ENCODE results near the gene ZC3H4.
A peak's percentile ranks its signal among the peaks of the same experiment; 100 is the strongest.

The ZC3H4 gene

DNA sequence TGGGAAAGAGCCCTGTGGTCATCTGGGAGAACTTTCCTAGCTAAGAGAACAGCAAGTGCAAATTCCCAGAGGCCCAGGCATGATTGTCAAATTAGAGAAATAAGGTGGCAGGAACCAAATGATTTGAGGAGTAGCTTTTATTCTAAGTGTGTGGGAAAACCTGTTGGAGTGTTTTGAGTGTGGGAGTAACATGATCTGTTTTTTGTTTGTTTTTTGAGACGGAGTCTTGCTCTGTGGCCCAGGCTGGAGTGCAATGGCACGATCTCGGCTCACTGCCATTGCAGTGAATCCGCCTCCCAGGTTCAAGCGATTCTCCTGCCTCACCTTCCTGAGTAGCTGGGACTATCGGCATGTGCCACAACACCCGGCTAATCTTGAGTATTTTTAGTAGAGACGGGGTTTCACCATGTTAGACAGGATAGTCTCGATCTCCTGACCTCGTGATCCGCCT lies 19.5 kb upstream of the ZC3H4 start:
- DNase-seq (ENCODE audit: low spot score) = no peak

DNA sequence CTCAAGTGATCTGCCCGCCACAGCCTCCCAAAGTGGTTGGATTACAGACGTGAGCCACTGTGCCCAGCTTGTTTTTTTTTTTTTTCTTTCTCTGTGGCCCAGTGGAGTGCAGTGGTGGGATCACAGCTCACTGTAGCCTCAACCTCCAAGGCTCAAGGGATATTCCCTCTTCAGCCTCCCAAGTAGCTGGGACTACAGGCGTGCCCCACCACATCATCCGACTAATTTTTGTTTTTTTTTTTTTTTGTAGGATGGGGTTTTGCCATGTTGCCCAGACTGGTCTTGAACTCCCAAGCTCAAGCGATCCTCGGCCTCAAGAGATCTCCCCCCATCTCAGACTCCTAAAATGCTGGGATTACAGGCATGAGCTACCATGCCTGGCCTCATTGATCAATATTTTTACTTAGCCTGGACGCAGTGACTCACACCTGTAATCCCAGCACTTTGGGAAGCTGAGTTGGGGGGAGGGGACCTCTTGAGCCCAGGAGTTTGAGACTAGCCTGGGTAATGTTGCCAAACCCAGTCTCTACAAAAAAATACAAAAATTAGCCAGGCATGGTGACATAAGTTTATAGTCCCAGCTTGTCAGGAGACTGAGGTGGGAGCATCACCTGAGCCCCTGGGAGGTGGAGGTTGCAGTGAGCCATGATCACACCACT lies 18.7 kb upstream of the ZC3H4 start:
- no peak for DNase-seq (ENCODE audit: low spot score)

DNA sequence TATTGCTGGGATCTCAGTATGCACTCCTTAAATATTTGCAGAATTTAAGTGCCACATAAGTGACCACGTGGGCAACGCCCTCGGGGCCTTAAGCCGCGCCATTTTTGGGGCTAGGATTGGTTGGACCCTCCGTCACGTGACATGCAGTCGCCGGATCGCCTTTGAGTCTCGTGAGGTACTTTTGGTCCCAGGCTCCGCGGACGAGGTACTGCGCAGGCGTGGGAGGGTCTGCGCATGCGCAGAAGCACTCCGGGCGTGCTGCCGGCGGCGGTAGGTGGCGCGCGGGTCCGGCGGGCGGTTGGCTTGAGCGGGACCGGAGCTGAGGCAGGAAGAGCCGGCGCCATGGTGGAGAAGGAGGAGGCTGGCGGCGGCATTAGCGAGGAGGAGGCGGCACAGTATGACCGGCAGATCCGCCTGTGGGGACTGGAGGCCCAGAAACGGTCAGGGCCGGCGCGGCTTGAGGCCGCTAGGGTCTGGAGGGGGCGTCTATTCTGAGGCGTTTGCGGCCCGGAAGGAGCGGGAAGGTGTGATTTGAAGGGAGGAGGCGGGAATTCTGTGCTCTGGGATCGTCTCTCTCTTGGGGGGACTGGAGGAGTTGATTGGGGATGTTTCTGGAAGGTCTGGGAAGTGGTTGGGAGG lies 17.1 kb upstream of the ZC3H4 start, which contains the start of gene SAE1:
TSS of gene SAE1 (plus strand) at position 247 of the 639 bp plus-strand sequence. CDS start at position 343, 96 bp downstream.
- peak; percentile 95 for DNase-seq (ENCODE audit: low spot score)

DNA sequence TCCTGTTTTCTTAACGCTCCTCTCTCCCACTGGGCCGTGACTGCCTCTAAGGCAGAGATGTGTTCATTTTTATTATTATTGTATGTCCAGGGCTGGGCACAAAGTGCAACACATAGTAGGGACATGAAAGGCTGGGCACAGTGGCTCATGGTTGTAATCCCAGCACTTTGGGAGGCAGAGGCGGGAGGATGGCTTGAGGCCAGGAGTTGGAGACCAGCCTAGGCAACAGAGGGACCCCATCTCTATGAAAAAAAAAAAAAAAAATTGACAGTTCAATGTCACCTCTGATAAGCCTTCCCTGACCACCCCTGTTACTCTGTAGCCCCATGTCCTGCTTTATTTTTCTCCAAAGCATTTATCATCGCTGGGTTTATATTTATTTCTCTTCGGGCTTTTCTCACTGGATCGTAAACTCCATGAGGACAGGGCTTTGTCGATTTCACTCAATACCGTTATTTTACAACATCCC lies 16.6 kb upstream of the ZC3H4 start:
- DNase-seq (ENCODE audit: low spot score) = no peak

DNA sequence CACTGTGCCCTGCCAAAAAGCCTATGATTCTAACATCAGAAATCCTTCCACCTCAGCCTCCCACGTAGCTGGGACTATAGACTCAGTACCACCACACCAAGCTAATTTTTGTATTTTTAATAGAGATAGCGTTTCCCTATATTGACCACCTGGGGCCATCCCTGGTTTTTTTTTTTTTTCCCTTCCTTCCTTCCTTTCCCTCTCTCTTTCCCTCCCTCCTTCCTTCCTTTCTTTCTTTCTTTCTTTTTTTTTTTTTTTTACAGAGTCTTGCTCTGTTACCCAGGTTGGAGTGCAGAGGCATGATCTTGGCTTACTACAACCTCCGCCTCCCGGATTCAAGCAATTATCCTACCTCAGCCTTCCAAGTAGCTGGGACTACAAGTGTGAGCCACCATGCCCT lies 16.0 kb upstream of the ZC3H4 start:
- DNase-seq (ENCODE audit: low spot score) = no peak

DNA sequence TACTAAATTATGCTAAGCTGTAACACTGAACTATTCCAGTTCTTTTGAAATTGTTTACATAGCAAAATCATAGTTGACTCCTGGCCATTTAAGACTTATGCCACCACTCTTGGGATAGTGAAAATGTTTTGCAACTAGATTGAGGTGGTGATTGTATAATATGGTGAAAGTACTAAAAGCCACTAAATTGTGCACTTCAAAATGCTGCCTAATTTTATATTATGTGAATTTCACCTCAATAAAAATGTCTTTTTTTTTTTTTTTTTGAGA lies 12.0 kb upstream of the ZC3H4 start:
- DNase-seq (ENCODE audit: low spot score) = no peak

DNA sequence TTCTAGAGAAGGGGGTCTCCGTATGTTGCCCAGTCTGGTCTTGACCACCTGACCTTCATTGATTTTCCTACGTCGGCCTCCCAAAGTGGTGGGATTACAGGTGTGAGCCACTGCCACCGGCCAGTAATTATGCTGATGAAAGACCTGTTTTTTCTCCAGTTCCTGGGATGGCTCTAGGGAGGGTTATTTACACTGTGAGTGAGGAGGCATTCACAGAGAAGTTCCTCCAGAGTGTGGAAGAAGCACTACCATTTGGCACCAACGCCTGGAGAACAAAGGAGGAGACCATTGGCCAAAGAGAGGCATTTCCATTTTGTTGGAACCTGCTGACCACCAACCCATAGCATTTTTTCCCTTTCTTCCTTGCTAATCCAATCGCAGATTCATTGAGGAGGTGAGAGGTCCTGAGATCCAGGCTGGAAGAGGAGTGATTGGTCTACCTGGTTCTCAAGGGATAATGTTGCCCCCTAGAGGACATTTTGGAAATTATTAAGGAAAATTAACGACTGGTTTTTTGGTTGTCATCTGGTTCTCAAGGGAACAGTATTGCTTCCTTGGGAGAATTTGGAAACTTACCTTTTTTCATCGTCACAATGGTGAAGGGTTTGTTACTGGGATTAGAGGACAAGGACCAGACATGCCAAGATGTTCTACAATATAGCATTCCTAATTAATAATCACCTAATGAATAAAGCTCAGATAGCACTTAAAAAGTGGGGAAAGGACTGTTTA lies 11.5 kb upstream of the ZC3H4 start:
- peak; percentile 87 for DNase-seq (ENCODE audit: low spot score)

DNA sequence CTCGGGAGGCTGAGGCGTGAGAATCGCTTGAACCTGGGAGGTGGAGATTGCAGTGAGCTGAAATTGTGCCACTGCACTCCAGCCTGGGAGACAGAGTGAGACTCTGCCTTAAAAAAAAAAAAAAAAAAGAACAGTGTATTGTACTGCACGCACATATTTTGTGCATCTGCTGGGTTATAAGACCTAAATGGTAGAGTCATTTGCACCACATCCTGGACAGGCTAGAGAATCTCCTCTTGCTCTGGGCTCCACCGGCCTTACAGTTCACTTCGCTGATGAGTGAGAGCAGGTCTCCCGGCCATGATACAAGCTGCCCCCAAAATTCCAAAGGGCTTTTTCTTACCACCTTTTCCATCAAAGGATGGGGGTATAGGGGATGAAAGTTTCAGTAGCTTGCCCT lies 9.8 kb upstream of the ZC3H4 start:
- no peak for DNase-seq (ENCODE audit: low spot score)

DNA sequence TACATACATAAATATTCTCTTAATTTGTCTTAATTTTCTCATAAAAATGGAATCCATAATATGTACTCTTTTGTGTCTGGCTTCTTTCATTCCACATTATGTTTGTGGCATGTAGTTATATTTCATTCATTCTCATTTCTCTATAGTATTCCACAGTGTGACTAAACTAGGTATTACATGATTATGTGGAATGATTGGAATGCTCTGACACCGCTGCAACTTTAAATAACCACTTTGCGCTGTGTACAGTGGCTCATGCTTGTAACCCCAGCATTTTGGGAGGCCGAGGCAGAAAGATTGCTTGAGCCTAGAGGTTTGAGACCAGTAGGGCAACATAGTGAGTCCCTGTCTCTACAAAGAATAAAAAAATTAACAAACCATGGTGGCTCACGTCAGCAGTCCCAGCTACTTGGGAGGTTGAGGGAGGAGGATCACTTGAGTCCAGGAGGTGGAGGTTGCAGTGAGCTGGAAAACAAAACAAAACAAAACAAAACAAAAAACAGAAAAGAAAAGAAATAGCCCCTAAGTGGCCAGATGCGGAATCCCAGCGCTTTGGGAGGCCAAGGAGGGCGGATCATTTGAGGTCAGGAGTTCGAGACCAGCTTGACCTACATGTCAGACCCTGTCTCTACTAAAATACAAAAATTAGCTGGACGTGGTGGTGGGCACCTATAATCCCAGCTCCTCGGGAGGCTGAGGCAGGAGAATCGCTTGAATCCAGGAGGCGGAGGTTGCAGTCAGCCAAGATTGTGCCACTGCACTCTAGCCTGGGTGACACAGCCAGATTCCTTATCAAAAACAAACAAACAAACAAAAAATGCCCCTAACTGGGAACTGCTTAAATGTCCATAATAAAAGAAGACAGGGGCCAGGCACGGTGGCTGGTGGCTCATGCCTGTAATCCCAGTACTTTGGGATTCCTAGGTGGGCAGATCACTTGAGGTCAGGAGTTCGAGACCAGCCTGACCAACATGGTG lies 9.1 kb upstream of the ZC3H4 start:
- no peak for DNase-seq (ENCODE audit: low spot score)

DNA sequence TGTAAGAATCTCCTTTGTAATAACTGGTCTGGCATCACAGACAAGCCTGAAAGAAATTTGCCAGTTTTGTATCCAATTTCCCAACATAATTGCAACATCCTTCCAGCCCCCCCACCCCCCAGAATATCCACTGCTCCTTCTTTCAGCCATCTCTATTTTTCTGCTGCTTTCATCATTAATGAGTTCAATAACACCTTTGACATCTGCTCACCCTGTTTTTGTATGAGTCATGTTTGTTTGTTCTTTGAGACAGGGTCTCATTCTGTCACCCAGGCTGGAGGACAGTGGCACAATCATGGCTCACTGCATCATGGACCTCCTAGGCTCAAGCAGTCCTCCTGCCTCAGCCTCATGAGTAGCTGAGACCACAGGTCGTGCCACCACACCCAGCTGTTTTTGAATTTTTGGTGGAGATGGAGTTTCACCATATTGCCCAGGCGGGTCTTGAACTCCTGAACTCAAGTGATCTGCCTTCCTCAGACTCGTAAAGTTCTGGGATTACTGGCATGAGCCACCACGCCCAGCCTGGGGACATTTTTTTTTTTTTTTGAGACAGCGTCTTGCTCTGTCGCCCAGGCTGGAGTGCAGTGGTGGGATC lies 7.0 kb upstream of the ZC3H4 start:
- no peak for DNase-seq (ENCODE audit: low spot score)

DNA sequence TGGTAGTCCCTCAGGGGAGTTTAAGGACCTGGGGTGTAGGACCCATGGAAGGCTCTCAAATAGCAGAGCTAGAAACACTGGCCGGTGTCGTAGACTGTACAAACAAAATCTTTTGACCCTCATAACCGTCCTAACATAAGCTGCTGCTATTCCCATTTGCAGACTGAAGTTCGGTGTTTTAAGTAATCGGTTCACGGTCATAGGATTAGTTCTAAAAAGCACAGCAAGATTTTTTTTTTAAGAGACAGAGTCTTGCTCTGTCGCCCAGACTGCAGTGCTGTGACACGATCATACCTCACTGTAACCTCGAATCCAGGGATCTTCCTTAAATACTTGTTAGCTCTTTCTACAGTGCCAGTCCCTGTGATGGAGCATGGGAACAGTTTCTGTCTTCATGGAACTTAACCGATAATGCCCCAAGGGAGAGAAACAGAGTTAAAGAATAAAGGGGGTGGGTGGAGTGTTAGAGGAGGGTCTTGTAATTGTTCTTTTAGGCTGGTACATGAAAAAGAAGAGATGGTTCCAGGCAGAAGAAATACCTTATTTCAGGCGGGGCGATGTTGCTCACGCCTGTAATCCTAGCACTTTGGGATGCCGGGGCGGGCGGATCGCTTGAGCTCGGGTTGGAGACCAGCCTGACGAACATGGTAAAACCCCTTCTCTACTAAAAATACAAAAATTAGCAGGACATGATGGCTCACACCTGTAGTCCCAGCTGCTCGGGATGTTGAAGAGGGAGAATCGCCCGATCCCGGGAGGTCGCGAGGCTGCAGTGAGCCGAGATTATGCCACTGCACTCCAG lies 475 bp upstream of the ZC3H4 start:
- no peak for DNase-seq (ENCODE audit: low spot score)

DNA sequence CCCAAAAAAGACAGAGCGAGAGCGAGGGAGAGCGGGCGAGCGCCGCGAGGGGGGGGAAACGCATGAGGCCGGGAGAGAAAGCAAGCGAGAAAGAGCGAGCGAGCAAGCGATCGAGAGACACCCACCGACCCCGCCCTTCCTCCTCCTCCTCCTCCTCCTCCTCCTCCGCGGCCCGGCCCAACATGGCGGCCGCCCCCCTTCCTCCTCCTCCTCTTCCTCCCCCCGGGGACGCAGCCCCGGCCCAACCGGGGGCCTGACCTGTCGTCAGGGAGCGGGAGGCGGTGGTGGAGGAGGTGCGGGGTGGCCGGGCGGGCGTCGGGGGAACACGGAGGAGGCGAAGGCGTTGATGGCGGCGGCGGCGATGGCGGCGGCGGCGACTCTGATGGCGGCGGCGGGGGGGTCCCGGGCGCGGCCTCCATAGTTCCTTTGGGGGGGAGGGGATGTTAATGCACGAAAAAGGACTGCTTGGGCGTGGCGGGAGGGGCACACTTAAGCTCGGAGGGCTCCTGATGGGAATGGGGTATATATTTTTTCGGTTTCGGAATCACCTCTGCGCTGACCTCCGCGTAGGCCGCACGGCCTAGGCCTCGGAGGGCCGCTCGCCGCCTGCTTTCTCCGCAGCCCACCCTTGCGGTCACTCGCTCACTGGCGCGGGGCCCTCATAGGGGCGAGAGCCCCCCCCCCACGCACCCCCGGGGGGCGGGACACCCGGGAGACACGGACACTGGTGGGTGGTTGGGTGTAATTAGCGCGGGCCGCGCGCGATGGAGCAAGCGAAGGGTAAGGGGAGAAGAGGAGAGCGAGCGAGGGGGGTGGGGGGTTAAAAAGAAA lies 1.2 kb downstream of the ZC3H4 start:
- peak; percentile 91 for DNase-seq (ENCODE audit: low spot score)

DNA sequence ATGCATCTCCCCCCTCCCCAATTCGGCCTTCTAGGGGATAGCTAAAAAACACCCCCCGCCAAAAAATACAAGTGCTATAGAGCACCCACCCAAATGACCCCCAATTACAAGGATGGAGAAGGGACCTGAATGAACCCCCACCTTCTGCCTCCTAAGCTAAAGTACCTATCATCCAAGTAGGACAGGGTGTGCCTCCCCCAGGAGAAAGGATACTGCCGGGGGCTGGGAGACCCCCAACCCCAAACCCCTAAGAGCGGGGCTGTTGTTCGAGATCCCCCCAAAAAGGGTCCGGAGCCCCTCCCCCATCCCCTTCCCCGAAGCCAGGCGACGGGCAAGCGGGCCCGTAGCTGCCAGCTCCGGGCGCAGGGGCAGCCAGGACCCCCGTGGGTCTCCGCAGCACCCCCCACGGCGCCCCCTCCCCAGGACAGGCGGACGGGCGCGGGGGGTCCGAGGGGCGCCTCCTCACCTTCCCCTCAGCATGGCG lies 1.9 kb downstream of the ZC3H4 start:
- peak; percentile 35 for DNase-seq (ENCODE audit: low spot score)

DNA sequence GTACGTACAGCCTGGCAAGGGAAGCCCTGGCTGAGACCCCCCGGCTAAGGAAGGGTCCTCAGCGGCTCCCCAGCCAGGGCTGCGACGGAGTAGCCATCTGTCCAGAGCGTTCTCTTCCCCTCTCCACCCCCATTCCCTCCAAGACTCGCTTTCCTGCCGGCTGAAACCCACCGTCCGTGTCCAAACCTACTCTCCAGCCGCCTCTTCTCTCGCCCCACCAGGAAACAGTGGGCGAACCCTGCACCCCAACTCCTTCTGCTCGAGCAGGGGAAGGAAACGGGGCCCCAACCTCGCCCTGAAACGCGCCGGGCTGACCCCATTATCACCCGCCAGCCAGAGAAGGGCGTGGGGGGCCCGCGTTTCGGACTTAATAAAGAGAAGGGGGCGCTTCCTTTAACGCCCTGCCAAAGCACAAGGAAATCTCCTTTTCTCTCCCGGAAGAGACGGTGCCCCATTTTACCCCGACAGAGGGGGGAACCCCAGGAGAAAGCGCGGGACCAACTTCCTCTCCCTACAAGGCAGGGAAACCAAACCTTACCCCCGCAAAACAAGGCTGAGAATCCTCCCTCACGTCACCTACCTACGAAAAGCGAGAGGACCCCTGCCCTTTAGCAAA lies 2.5 kb downstream of the ZC3H4 start:
- DNase-seq (ENCODE audit: low spot score) = peak; percentile 79

DNA sequence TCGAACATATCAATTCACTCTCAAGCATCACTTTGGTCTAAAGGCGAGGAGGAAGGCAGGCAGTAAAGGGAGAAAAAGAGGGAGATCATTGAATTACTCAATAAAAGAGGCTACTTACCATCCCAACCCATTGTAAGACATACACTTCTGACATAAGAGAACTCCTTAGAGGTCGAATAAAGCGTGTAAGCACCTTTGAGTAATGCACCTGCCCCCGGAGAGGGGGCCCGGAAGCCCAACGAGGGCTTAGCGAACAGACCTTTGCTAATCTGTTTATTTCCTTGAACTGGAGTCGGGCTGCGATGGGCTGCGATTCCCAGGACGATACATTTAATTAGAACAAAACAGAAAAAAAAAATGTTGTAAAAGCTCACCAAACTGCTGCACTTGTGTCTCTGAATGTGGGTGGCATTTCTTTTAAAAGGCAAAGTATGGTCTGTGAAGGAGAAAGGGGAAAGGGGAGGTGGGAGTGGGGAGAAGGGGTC lies 3.0 kb downstream of the ZC3H4 start:
- DNase-seq (ENCODE audit: low spot score) = peak; percentile 44

DNA sequence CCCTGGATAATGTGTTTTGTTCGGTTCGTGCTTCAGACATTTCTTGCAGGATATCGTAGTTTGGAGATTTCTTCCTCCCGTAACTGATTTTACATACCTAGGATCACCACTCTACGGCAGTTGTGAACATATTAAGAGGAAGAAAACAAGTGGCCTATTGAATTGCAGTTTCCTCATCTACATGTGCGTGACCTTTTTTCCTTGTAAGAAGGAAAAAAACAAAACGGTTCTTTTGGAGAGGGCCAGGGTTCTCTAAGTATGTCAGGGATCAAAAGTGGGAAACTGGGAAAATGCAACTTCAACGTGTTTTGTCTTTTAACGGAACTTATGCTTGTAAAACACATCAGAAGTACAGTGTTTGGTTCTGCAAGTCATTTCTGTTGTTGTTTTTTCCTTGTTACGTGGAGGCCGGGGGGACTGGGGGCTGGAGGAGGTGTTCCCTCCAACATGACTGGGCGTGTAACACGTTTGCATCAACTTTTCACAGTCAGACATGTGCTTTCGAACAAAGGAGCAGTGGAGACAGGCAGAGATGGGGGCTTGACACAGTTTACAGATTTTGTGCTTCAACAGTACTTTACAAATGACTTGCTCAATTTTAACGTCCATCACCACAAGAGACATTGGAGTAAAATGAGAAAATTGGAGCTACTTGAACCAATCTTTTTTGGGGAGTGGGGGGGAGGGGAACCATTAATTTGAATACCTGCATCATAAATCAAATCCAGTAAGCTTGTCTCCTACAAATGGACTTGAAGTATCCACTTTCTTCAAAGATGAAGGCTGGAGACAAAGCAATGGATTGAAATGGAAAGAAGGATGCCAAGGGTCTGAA lies 3.8 kb downstream of the ZC3H4 start:
- DNase-seq (ENCODE audit: low spot score) = peak; percentile 69

DNA sequence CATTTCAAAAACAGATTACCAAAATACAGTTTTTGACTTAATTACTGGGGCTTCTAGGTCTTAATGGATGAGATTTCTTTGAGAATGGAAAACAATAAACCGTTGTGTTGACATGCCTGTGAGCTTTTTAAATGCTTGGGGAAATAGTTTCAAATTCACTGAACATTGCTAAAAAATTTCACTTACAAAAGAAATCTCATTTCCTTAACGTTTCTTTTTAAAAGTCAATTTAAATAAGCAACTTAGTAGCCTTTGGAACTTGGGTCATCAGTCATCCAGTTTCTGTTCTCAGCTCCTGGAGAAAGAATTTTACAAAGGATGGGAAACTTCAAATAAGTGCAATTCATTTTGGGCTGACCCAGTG lies 4.4 kb downstream of the ZC3H4 start:
- DNase-seq (ENCODE audit: low spot score) = no peak

All from hematopoietic multipotent progenitor cell treated with erythropoietin and hydrocortisone succinate and interleukin-3 and kit ligand, for 15 days (in vitro differentiated cells).